GM18508 (cell line): Measurements from ENCODE around the gene FBL.

Experiments
- ATAC-seq: cut with Tn5 transposase; IDR thresholded peaks from one replicate; pipeline ENCODE4 v1.9.1; 2021; ENCODE audit warnings: moderate number of reproducible peaks; ENCODE audit not compliant: insufficient read depth, unreplicated experiment

Gene FBL

GRCh38 chr19:39845172-39845571 lies 1.0 kb downstream of the FBL start:
- no peak for ATAC-seq

DNA sequence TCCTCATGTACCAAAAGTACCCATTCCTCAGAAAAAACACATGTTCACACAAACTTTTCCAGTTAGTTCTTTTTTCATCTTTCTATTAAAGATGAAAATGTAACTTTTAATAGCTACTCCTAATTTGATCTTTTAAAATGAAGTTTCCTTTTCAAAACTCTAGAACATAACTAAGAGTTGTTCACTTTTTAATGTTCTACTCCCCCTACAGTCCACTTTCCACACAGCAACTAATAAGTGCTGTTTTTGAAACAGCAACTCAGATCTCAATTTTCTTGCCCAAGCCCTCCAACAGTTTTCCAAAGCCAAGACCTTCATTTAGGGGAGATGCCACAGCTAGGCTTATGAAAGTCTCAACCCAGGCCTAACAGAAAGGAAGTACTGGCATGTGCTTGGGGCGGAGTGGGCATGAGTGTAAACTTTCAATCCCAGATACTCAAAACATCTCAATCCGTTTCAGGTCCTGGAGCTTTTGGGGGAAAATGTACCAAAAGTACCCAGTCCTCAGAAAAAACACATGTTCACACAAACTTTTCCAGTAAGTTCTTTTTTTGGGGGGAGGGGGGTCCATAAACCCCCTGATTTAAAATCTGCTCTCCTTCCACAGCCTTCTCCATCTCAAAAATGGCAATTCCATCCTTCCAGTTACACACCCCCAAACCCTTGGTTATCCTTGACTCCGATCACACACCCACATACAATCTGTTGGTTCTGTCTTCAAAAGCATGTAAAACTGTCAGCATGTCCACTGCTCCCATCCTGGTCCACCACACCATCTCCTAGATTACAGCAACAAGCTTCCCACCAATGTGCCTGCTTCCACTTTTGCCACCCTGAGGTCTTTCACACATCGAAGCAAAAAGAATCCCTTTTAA lies 2.0 kb downstream of the FBL start:
- no peak for ATAC-seq

- no peak for ATAC-seq
These were observed 3.3 kb downstream of the FBL start for GRCh38 chr19:39842693-39843435.

- ATAC-seq, result no peak
These were observed 5.1 kb downstream of the FBL start for GRCh38 chr19:39841041-39841440.

GRCh38 chr19:39840492-39840891 lies 5.7 kb downstream of the FBL start:
- no peak for ATAC-seq

DNA sequence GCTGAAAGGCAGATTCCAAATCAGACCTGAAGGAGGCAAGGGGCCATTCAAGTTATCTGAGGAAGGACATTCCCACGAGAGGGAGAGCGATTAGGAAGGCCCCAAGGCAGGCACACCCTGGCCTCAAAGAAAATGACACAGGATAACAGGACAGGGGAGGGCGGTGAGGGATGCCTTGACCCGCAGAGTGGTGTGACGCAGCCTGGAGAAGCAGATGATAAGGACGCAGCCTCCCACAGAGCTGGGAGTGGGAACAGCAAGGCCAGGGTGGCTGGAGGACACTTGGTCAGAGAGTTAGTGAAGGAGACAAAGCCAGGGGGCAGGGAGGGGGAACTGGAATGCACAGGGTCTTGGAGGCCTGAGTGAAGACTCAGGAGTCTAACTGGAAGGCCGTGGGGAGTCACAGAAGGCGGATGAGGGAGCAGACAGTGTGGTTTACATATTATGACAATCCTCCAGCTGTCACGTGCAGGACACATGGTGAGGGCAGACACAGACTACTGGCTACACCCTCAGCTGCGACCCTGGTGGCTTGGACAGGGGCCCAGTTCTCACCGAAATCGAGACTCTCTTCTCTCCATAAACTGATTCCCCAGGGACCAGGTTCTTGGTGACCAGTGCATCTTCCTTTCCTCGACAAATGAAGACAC lies 6.4 kb downstream of the FBL start:
- ATAC-seq, result no peak

GRCh38 chr19:39838569-39838968 lies 7.6 kb downstream of the FBL start:
- no peak for ATAC-seq

- no peak for ATAC-seq
These were observed 8.2 kb downstream of the FBL start for GRCh38 chr19:39837978-39838377.

- peak; percentile 30 for ATAC-seq
These were observed 11.8 kb downstream of the FBL start for GRCh38 chr19:39834287-39834841.

DNA sequence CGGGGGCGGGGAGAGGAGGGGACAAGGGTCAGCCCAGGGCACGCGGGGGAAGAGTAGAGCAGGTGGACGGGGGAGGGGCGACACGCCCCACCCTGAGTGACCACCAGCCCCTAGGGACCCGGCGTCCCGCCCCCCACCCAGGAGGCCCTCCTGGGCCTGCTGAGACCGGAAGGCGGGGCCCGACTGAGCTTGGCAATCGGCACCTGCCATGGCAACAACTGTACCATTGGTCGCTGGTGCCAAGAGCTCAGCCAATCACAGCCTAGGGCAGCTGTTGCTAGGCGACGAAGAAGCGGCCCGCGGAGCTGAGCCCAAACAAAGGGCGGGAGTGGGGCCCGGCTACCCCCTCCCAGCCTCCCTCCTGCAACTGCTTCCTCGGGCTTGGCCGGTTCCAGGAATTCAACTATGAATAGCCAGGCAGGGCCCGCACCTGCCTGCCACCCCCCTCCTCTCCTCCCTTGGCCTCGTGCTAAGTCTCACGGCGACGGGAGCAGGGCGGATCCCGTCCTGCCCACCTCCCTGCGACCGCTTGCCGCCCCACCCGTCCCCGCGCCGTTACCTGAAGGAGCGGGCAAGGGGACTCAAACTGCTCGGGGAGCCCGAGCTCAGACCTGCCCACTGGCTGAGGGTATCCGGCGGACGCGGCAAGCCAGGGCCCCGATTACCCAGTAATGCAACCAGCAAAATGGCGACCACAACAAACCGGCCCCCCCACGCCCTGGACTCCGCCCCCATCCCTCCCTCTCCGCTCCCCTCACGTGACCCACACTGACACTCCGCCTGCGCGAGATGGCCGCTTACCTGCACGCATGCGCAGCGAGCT lies 12.5 kb downstream of the FBL start, which contains the start of gene DYRK1B:
DYRK1B (minus strand) TSS at position 699 of the 823 bp plus-strand sequence. CDS start 2,295 bp downstream, outside the sequence.
- ATAC-seq, result peak; percentile 55

GRCh38 chr19:39833160-39833463 lies 13.1 kb downstream of the FBL start:
- ATAC-seq, result no peak

DNA sequence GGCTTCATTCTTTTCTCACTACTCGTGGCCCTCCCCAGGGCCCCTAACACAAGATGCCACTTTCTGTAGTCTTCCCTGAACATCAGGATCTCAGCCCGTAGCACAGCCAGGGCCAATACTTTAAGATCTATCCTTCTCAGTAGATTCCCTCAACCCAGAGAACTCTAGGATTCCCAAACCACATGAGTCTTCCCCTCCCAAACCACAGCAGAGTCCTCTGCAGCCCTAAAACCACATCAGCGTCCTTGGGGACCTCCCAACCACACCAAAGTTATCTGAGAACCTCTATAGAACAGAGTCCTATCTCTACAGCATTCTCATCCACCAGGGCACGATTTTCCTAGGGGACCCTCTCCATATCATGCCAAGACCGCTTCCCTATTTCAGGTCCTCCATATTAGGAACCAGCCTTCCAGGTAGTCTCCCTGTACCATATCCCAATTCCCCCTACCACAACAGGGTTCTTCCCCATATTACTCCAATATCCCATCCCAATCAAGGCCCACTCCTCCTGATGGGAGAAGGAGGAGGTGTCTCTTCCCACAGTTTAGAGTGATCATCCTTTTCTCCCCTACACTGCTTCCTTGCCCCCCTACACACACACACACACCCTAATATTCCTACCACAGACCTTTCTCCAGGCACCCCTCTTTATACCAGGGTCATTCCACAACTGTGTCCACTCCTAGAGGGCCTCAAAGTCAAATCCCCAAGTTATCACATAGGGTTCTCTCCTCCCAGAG lies 13.7 kb downstream of the FBL start:
- ATAC-seq, result no peak

DNA sequence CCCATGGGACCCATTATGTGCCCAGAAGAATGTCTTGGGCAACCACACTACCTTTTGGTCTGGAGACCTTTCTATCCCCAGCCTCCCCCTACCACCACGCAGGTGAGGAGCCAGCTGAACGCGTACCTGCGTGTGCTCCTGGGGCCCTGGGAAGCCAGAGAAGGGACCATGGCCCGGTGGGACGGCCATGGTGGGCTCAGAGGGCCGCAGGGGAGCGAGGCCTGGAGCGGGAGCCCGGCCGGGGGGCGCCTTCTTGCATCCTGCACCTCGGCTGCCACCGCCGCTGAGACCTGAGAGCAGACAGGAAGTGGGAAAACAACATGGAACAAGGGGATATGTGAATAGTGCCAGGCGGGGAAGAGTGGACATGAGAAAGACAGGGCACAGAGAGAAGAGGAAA lies 14.5 kb downstream of the FBL start:
- no peak for ATAC-seq

- ATAC-seq, result no peak
These were observed 15.3 kb downstream of the FBL start for GRCh38 chr19:39830847-39831246.

- ATAC-seq, result no peak
These were observed 15.8 kb downstream of the FBL start for GRCh38 chr19:39830406-39830805.

DNA sequence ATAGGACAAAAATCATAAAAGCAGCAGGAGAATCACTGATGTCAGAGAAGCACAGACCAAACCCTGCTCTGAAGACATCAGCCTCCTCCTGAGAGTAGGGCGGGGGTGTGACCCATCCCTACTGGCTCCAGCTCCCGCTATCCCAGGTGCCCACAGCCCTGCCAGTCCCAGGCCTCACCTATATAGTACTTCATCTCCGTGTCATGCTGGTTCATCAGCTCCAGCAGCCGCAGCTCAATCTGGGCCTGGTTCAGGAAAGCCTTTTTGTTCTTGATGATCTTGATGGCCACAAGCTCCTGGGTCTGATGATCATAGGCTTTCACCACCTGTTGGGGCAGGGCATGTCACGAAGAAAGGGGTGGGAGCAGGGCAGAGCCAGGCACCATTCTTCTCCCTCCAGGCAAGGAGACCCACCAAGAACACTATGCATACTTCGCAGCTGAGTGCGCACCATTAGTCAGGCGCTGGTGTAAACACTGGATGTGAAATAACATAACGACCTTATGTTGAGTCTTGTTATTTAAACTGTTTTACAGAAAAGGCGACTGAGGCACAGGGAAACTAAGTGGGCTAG lies 16.4 kb downstream of the FBL start:
- no peak for ATAC-seq

DNA sequence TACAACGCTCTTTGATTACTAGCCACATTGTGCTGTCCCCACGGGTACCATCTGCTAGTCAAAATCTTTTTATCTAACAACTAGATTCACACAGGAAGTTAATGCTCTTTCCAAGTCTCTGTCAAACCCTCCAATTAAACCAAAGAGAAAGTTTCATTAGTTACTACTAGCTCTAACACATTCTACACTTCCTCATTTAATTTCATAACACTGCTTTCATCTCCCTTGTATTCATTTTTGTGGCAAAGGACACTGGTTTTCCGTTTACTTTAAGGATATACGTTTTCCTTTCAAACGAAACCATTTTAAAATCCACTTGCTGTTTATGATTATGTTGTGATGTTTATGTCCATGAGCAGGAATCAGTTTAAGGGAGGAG lies 17.5 kb downstream of the FBL start:
- no peak for ATAC-seq

DNA sequence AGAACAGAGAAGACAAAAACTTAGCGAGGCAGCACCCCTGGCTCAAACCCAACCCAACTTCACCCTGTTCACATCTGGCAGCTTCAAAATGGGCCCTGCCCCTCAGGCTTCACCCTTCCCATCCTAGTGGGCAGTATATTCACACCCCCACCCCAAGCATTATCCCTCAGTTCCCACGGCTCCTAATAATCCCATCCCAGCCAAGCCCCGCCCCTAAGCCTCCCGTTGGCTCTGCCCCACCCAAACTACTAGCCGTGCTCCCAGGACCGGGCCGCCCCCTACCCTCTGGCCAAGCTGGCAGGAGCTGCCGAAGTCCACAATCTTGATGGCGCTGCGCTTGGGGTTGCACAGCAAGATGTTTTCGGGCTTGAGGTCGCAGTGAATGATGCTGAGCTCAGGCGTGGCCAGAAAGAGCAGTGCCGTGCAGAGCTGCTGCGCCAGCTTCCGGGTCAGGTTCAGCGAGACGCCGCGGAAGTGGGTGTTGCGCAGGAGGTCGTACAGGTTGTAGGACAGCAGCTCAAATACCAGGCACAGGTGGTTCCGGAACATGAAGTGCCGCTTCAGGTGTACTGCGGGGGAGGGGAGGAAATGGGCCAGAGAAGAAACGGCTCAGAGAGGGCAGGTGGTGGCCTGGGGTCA lies 18.0 kb downstream of the FBL start:
- ATAC-seq, result no peak

- ATAC-seq, result no peak
These were observed 19.0 kb downstream of the FBL start for GRCh38 chr19:39827216-39827615.
